Stimulated activated CD8-positive, alpha-beta memory T cell treated with anti-CD3 and anti-CD28 coated beads, Interleukin-7, amount 100 ng/mL, for 4 hours (primary cell): ENCODE measurements around the gene C13orf46.

Experiments used
- DNase-seq, 2 donors: peaks; one replicate each; pipeline ENCODE4 v3.0.0-alpha.2; 2020; ENCODE audit warnings: low read depth in 2 of 2

The C13orf46 gene

GRCh38 chr13:113971471-113972231, 2.2 kb downstream of the C13orf46 start:
- no peak for DNase-seq

- no peak for DNase-seq
These were observed 2.9 kb downstream of the C13orf46 start for GRCh38 chr13:113970810-113971470.

DNA sequence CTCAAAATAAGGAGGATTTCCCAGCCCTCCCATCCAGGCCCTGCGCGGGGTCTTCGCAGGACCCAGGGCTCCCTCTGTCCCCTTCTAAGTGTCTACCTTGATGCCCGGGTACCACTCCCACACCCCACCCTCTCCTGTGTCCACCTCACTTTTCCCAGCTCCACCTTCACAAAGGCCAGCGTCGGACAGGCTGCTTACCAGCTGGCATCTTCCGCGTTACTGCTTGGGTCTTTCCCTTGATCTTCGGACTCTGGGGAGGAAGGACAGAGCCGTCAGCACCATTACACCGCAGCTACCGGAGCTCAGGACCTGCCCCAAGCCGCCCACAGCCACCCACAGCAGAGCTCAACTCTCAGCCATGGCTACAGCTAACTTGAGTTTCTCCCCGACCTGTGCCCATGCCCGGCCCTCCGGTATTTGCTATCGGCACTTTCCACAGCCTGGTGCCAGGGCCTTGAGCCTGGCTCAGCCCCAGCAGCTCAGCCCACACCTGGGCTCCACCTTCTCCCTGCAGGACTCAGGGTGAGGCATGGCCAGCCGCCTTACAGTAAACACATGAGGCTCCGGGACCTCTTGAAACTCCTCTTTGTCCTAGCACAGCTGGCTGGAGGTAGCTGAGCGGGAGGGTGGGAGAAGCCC, 3.8 kb downstream of the C13orf46 start:
- DNase-seq: no peak

GRCh38 chr13:113969311-113969972, 4.4 kb downstream of the C13orf46 start:
- DNase-seq: no peak

DNA sequence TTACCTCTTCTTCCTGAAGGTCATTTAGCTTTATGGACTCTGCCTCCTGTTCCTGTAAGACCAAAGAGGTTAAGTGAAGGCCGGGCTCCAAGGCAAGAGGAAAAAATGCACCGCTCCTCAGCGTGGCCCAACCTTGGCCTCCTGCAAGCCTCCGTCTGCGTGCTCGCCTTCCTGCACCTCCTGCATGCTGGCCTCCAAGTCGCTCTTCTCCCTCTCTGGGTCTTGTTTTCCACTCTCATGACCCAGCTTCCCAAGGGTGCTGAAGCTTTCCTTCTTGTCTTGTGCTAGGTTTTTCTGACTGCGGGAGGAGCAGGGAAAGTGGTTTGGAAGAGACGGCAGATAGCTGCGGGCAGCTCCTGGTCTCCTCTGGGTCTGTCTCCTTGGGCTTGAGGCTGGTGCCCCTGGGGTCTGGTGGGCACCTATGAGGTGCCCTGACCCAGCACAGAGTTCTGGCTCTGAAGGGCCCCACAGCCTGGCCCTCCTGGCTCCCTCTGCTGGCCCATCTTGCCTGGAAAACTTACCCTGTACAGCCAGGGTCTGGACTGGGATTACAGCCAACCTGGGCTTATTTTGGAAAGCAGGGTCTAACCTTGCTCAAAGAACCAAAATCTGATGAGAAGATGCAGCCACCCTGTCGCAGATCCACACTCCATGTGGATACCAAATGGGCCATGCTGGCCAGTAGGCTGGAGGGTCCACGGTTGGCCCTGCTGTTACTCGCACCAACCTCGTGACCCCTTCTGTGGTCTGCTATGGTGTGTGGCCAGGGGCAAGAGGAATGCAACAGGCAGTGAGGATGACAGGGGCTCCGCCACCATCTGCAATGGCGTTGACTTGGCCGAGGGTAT, 5.2 kb downstream of the C13orf46 start:
- no peak for DNase-seq

DNA sequence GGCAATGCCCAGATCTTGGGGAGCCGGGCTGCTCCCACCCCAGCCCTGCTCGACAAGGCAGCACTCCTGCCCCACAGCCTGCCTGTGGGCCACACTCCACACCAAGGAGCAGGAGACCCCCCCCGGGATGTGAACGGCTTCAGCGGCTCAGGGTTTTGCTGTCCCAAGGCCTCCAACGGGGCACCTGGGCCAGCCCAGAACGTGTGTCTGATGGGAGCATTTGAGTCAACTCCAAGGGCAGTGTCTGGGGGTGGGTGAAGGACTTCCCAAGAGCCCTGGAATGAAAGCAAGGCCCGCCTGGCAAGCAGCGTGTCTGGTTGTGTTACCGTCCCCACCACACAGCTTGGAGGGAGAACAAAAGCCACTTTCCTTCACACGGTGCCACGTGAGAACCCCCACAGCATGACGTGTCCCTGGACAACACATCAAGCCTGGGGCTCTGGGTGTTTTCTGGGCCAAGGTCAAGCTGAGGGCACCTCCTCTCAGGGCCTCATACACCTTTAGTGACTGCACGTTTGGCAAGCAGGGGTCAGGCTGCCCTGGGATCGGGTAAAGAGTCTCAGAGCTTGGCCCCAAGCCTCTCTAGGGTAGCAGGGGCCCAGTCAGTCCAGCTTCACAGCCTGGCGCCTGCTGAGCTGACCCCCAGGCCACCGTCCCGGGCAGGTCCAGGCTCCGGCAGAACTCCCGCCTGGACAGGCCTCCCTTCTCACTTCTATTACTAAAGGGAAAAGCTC, 6.0 kb downstream of the C13orf46 start:
- no peak for DNase-seq

DNA sequence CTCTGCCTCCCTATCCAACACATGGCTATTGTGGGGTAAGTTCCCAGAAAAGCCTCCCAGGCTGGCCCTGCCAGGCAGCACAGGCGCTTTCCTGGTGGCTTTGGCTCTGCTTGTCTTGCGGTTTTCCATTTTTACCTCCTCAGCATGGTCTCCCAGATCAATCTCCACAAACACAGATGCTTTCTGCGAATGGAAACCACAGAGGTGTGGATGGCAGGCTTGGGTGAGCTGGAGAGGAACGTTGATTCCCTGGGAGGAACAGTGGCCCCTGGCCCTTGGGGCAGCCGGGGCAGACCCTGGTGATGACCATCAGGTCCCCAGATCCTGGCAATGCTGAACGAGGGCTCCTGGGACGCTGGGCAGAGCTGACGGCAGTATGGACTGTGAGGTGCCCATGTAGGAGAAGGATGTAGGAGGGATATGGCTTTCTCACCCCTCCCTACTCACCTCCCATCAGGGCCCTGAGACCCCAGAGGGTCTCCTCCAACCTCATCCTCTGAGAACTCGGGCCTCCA, 6.6 kb downstream of the C13orf46 start:
- no peak for DNase-seq

- no peak for DNase-seq
These were observed 7.7 kb downstream of the C13orf46 start for GRCh38 chr13:113965968-113966884.

DNA sequence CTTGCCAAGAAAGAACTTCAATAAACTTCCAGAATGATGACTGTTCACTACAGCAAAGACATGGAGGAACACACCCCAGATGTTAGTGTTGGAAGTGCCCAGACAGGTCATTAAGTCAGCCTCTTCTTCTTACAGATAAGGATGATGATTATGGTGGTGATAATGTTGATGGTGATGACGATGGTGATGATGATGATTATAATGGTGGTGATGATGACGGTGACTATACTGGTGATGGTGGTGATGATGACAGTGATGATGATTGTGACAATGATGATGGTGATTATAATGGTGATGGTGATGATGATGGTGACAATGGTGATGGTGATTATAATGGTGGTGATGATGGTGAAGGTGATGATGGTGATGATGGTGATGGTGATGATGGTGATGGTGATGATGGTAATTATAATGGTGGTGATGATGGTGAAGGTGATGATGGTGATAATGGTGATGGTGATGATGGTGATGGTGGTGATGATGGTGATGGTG, 8.4 kb downstream of the C13orf46 start:
- no peak for DNase-seq

- no peak for DNase-seq
These were observed 9.5 kb downstream of the C13orf46 start for GRCh38 chr13:113964251-113964995.

DNA sequence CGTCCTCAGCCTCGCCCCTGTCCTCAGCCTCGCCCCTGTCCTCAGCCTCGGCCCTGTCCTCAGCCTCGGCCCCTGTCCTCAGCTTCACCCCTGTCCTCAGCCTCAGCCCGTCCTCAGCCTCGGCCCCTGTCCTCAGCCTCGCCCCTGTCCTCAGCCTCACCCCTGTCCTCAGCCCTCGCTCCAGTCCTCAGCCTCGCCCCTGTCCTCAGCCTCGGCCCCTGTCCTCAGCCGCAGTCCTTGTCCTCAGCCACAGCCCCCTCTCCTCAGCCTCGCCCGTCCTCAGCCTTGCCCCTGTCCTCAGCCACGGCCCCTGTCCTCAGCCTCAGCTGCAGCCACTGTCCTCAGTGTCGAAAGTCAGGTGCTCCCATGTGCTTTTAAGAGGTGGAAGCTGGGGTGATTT, 10.5 kb downstream of the C13orf46 start:
- DNase-seq: no peak

- no peak for DNase-seq
These were observed 10.9 kb downstream of the C13orf46 start for GRCh38 chr13:113962975-113963374.

- DNase-seq: no peak
These were observed 11.5 kb downstream of the C13orf46 start for GRCh38 chr13:113962386-113962785.

DNA sequence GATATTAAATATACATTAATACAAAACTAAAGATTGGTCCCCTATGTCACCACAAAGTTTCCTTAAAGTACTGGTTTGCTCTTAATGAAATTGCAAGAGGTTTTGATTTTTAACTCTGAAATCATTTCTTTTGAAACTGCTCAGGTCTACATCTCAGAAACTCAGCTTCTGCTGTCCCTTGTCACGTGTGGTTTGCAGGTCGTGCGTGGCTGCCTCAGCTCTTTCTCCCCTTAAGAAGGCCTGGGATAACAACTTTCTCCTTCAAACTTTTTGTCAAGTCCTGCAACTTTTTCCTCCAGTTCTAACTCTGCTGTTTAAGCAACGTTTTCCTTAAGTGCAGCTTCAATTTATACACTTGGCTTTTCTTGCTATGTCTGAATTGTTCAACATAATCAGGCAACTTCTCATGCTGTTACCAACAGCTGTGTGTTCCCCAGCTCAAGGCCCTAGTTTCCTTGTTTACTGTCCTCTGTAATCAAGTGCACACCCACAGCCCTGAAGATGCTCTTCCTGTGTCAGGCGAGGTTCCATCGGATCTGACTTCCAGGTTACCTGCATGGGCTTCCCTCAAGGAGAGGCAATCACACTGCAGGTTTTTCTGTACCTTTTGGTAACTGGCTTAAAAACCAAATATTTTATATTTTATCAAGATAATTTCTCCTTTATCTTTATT, 13.5 kb downstream of the C13orf46 start:
- no peak for DNase-seq

- no peak for DNase-seq
These were observed 14.7 kb downstream of the C13orf46 start for GRCh38 chr13:113959198-113959597.

- DNase-seq: no peak
These were observed 15.5 kb downstream of the C13orf46 start for GRCh38 chr13:113958373-113958772.

DNA sequence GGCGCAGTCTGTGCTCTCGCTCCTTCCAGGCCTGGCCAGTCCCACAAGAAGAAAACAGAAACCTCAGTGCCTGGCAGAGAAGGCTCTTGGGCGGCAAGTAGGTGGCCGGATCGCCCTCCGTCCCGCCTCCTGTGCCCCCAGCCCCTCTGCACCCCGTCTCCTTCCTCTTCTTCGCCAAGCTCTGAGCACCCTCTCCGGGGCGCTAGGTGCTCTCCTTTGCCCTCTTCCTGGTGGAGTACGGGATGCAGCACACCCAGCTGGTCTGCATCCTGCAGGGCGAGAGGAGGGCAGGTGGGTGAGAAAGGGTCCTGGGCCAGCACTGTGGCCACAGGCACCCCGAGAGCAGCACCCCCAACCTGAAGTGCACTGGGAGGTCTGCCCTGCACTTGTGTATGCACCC, 17.3 kb downstream of the C13orf46 start:
- no peak for DNase-seq

- no peak for DNase-seq
These were observed 18.2 kb downstream of the C13orf46 start for GRCh38 chr13:113955691-113956090.
